HCT116 (cell line): ENCODE results near the gene CENPX. TPM values are rescaled to one million over a fixed set of nuclear protein-coding genes. Genes with fewer than 3 reads are reported as not detected.

ENCODE experiments used
- ATAC-seq: fragments of 200-7000 bp; cut with Tn5 transposase; 2 replicates; pipeline ENCODE4 v1.9.1; 2020; ENCODE audit warnings: mild to moderate bottlenecking, moderate library complexity
- BruUV-seq: library from RNA; stranded (reverse); fragments of 400-500 nt; replicated peaks from 2 replicates; lab custom pipeline; 2021; lab: Mats Ljungman, UMichigan
- CTCF ChIA-PET: fragments of 300-600 bp; sonication (Branson Sonifier 250); formaldehyde crosslinking; loops from one replicate; lab custom pipeline; 2021; ENCODE audit warnings: antibody characterized with exemption; lab: Charles Lee
- POLR2A ChIA-PET: fragments of 300-600, 350-600 bp; sonication (Branson Sonifier 250); formaldehyde crosslinking; loops from one replicate; lab custom pipeline; 2021; ENCODE audit warnings: antibody characterized with exemption; lab: Charles Lee
- RAD21 ChIA-PET, 2 experiments: fragments of 300-600 bp; sonication (Branson Sonifier 250); formaldehyde crosslinking; loops; one replicate each; lab custom pipeline; 2023; ENCODE audit warnings: low total read pairs in 2 of 2; ENCODE audit not compliant: uncharacterized antibody in 2 of 2, unreplicated experiment in 2 of 2, low non-redundant PET in 1 of 2; lab: Charles Lee
- DNase-seq: peaks from one replicate; pipeline ENCODE4 v3.0.0-alpha.2; 2010; ENCODE audit warnings: low read depth, low spot score
- H2AFZ ChIP-seq: fragments of 200-600 bp; shearing (Covaris generic), sonication (generic); 2 replicates; pipeline ENCODE4 v1.6.1; 2017; ENCODE audit warnings: low read depth, mixed run types, mixed read lengths, antibody characterized with exemption, low read length; ENCODE audit not compliant: poor library complexity, severe bottlenecking
- H3K27ac ChIP-seq: 2 replicates; pipeline ENCODE4 v1.5.1; 2012; ENCODE audit warnings: low read depth, low read length
- H3K27me3 ChIP-seq: fragments of 200-600 bp; sonication (generic); 2 replicates; pipeline ENCODE4 v1.6.1; 2016; ENCODE audit warnings: mixed run types, low read length, mixed read lengths; ENCODE audit not compliant: insufficient read depth
- H3K36me3 ChIP-seq, 2 experiments: fragments of 200-500 bp in 1 of 2; fragments of 200-600 bp in 1 of 2; sonication (Bioruptor generic) in 1 of 2; sonication (generic) in 1 of 2; 2 replicates each; pipeline versions ENCODE4 v1.5.1 to v1.6.1; 2014 to 2016; ENCODE audit warnings: low read length in 2 of 2, inconsistent platforms in 1 of 2, mixed read lengths in 1 of 2, mixed run types in 1 of 2; ENCODE audit not compliant: insufficient read depth in 2 of 2, control insufficient read depth in 1 of 2
- H3K4me1 ChIP-seq, 2 experiments: fragments of 200-600 bp in 1 of 2; sonication (generic) in 1 of 2; 2 replicates each; pipeline versions ENCODE4 v1.5.1 to v1.6.1; 2012 to 2017; ENCODE audit warnings: low read length in 2 of 2, inconsistent platforms in 1 of 2, mild to moderate bottlenecking in 1 of 2, mixed read lengths in 1 of 2, mixed run types in 1 of 2, moderate library complexity in 1 of 2; ENCODE audit not compliant: insufficient read depth in 2 of 2, control insufficient read depth in 1 of 2
- H3K4me2 ChIP-seq: fragments of 200-600 bp; sonication (generic); 2 replicates; pipeline ENCODE4 v1.6.1; 2017; ENCODE audit warnings: mixed run types, low read length, mixed read lengths
- H3K4me3 ChIP-seq, 2 experiments: fragments of 200-600 bp in 1 of 2; sonication (generic) in 1 of 2; replicated peaks in 1 of 2; 2 replicates each; pipeline ENCODE4 v1.5.1; 2011 to 2016; ENCODE audit warnings: low read length in 2 of 2, control low read depth in 1 of 2, low read depth in 1 of 2, mild to moderate bottlenecking in 1 of 2, mixed read lengths in 1 of 2, mixed run types in 1 of 2
- H3K79me2 ChIP-seq: fragments of 200-600 bp; sonication (generic); 2 replicates; pipeline ENCODE4 v1.6.1; 2017; ENCODE audit warnings: mild to moderate bottlenecking, mixed run types, low read length, moderate library complexity, mixed read lengths; ENCODE audit not compliant: insufficient read depth
- H3K9ac ChIP-seq: fragments of 200-600 bp; sonication (generic); 2 replicates; pipeline ENCODE4 v1.6.1; 2016; ENCODE audit warnings: low read length, mixed read lengths
- H3K9me2 ChIP-seq: fragments of 200-600 bp; sonication (generic), shearing (Covaris generic); 2 replicates; pipeline ENCODE4 v1.6.1; 2017; ENCODE audit warnings: mixed run types, mild to moderate bottlenecking, moderate library complexity; ENCODE audit not compliant: insufficient read depth
- H3K9me3 ChIP-seq, 2 experiments: fragments of 200-500 bp in 1 of 2; fragments of 200-600 bp in 1 of 2; sonication (Bioruptor generic) in 1 of 2; sonication (generic) in 1 of 2; 2 replicates each; pipeline ENCODE4 v1.6.1; 2014 to 2017; ENCODE audit warnings: low read length in 2 of 2, mixed read lengths in 2 of 2, inconsistent platforms in 1 of 2, low read depth in 1 of 2, mild to moderate bottlenecking in 1 of 2, mixed run types in 1 of 2, moderate library complexity in 1 of 2; ENCODE audit not compliant: control insufficient read depth in 1 of 2, insufficient read depth in 1 of 2
- H4K20me1 ChIP-seq: fragments of 200-600 bp; sonication (generic), shearing (Covaris generic); 2 replicates; pipeline ENCODE4 v1.6.1; 2017; ENCODE audit warnings: mixed run types, mild to moderate bottlenecking, moderate library complexity; ENCODE audit not compliant: insufficient read depth
- CEBPB ChIP-seq: IDR thresholded peaks from 2 replicates; pipeline ENCODE4 v1.6.1; 2012; ENCODE audit warnings: low read depth
- EZH2phosphoT487 ChIP-seq: fragments of 200-600 bp; IDR thresholded peaks from 2 replicates; pipeline ENCODE4 v1.6.1; 2018; ENCODE audit warnings: antibody characterized with exemption, borderline replicate concordance
- POLR2A ChIP-seq: IDR thresholded peaks from 2 replicates; pipeline ENCODE4 v1.7.0; 2011; ENCODE audit warnings: borderline replicate concordance; ENCODE audit not compliant: insufficient read depth, insufficient read length; ENCODE audit errors: extremely low read depth
- RAD21 ChIP-seq: IDR thresholded peaks from 2 replicates; pipeline ENCODE4 v1.6.1; 2012; ENCODE audit warnings: low read depth, mild to moderate bottlenecking
- SIN3A ChIP-seq: IDR thresholded peaks from 2 replicates; pipeline ENCODE4 v1.6.1; 2012; ENCODE audit warnings: low read depth
- SP1 ChIP-seq: IDR thresholded peaks from 2 replicates; pipeline ENCODE4 v1.6.1; 2012; ENCODE audit warnings: low read depth
- SRF ChIP-seq: IDR thresholded peaks from 2 replicates; pipeline ENCODE4 v1.6.1; 2012; ENCODE audit warnings: low read depth
- YY1 ChIP-seq: IDR thresholded peaks from 2 replicates; pipeline ENCODE4 v1.6.1; 2011; ENCODE audit warnings: low read length, low read depth, moderate library complexity, mild to moderate bottlenecking; ENCODE audit not compliant: insufficient replicate concordance; ENCODE audit errors: extremely low read depth
- ZNF274 ChIP-seq: fragments of 200-500 bp; sonication (Bioruptor generic); IDR thresholded peaks from 2 replicates; pipeline ENCODE4 v1.6.1; 2014; ENCODE audit warnings: mild to moderate bottlenecking, low read depth, low read length, inconsistent platforms
- intact Hi-C: fragments of 100-400 bp; cut with micrococcal nuclease; formaldehyde crosslinking; loops from 2 replicates; pipeline ENCODE4 v1.10.0; 2022
- total RNA-seq: library from RNA; stranded (reverse); gene quantifications from one replicate; pipeline ENCODE4 v1.2.1, GENCODE V29; 2021; ENCODE audit not compliant: unreplicated experiment
- TF ChIP-seq, protein P1 (sequence below): IDR thresholded peaks from 2 replicates; pipeline ENCODE4 v1.6.1; 2011; ENCODE audit warnings: mild to moderate bottlenecking, low read length, moderate library complexity; ENCODE audit not compliant: insufficient replicate concordance; ENCODE audit errors: extremely low read depth
- TF ChIP-seq, protein P2 (sequence below): IDR thresholded peaks from 2 replicates; pipeline ENCODE4 v1.6.1; 2012
- TF ChIP-seq, protein P3 (sequence below): IDR thresholded peaks from 2 replicates; pipeline ENCODE4 v1.6.1; 2012; ENCODE audit warnings: low read depth
- TF ChIP-seq, protein P4 (sequence below): IDR thresholded peaks from 2 replicates; pipeline ENCODE4 v1.6.1; 2012

CENPX gene
- total RNA-seq, 1 experiment from 2014 or later: 184 TPM

DNA sequence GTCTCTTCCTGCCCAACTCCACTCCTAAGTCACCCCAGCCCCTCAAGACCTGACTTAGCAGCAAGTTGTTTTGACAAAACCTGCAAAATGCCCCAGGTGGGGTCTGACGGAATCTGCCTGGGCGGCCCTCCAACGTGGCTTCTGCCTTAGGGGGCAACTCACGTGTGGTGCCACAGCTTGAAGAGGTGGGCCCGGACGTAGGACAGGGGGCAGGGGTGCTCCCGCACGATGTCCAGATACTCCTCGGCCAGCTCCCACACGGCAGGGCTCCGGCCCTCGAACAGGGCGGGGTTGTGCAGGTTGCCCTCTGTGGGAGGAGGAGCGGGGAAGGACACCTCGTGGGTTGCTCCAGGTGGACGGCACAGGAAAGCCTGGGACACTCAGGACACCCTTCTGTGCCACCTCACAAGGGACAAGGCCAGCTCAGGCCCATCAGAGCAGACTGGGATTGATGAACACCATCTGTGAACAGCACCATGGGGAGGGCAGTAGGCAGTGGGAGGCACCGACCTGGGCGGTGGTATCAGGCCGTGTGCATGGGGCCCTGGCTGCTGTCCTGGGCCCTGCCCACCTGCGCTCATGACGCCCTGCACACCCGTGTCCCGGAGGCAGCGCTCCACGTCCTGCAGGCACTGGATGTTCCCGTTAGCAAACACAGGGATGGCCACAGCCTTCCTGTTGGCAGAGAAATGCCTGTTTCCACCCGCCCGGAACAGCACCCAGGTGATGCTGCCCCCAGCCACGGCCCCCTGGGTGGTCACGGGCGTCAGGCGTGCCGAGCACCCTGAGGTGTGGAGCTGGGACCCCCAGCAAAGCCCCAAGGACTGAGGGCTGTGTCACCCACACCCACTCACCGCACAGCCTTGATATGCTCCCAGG lies 38.6 kb upstream of the CENPX start:
- ATAC-seq: no peak
- Histone ChIP-seq H3K36me3 (peaks cover 18 to 75% of the 10 kb centered on the region in 2 experiments), H3K79me2 (peaks cover 35% of the 10 kb centered on the region), H3K4me1 (peaks cover 11 to 22% of the 10 kb centered on the region in 2 experiments; a peak in 3 of 4 replicates), H3K9ac (no peak overlapping the region), H4K20me1 (no peaks in the 10 kb centered on the region; the same call in 1 of the 2 replicates), H2AFZ (no peak overlapping the region), H3K4me3 (no peak overlapping the region), H3K27me3 (no peaks in the 10 kb centered on the region), H3K4me2 (no peak overlapping the region), H3K9me3 (no peaks in the 10 kb centered on the region), H3K9me2 (no peaks in the 10 kb centered on the region), H3K27ac (no peak overlapping the region; the same call in 1 of the 2 replicates)
- POLR2A ChIA-PET: no interaction called here
- RAD21 ChIA-PET: no interaction called here
- DNase-seq: no peak
- CTCF ChIA-PET: no interaction called here
- intact Hi-C loops: no loop called here
- no TSS peak for BruUV-seq
- TF ChIP-seq POLR2A: no peak
- TF ChIP-seq SP1: no peak
- TF ChIP-seq, protein P1, sequence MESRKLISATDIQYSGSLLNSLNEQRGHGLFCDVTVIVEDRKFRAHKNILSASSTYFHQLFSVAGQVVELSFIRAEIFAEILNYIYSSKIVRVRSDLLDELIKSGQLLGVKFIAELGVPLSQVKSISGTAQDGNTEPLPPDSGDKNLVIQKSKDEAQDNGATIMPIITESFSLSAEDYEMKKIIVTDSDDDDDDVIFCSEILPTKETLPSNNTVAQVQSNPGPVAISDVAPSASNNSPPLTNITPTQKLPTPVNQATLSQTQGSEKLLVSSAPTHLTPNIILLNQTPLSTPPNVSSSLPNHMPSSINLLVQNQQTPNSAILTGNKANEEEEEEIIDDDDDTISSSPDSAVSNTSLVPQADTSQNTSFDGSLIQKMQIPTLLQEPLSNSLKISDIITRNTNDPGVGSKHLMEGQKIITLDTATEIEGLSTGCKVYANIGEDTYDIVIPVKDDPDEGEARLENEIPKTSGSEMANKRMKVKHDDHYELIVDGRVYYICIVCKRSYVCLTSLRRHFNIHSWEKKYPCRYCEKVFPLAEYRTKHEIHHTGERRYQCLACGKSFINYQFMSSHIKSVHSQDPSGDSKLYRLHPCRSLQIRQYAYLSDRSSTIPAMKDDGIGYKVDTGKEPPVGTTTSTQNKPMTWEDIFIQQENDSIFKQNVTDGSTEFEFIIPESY: no peak
- no peak for TF ChIP-seq SRF
- TF ChIP-seq, protein P2, sequence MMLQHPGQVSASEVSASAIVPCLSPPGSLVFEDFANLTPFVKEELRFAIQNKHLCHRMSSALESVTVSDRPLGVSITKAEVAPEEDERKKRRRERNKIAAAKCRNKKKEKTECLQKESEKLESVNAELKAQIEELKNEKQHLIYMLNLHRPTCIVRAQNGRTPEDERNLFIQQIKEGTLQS: no peak
- TF ChIP-seq, protein P3, sequence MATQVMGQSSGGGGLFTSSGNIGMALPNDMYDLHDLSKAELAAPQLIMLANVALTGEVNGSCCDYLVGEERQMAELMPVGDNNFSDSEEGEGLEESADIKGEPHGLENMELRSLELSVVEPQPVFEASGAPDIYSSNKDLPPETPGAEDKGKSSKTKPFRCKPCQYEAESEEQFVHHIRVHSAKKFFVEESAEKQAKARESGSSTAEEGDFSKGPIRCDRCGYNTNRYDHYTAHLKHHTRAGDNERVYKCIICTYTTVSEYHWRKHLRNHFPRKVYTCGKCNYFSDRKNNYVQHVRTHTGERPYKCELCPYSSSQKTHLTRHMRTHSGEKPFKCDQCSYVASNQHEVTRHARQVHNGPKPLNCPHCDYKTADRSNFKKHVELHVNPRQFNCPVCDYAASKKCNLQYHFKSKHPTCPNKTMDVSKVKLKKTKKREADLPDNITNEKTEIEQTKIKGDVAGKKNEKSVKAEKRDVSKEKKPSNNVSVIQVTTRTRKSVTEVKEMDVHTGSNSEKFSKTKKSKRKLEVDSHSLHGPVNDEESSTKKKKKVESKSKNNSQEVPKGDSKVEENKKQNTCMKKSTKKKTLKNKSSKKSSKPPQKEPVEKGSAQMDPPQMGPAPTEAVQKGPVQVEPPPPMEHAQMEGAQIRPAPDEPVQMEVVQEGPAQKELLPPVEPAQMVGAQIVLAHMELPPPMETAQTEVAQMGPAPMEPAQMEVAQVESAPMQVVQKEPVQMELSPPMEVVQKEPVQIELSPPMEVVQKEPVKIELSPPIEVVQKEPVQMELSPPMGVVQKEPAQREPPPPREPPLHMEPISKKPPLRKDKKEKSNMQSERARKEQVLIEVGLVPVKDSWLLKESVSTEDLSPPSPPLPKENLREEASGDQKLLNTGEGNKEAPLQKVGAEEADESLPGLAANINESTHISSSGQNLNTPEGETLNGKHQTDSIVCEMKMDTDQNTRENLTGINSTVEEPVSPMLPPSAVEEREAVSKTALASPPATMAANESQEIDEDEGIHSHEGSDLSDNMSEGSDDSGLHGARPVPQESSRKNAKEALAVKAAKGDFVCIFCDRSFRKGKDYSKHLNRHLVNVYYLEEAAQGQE: no peak
- no peak for TF ChIP-seq CEBPB
- TF ChIP-seq SIN3A: no peak
- TF ChIP-seq RAD21: no peak
- TF ChIP-seq, protein P4, sequence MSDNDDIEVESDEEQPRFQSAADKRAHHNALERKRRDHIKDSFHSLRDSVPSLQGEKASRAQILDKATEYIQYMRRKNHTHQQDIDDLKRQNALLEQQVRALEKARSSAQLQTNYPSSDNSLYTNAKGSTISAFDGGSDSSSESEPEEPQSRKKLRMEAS: no peak
- no peak for TF ChIP-seq YY1
- no peak for TF ChIP-seq ZNF274
- no peak for TF ChIP-seq EZH2phosphoT487
